ENCODE data around the gene ATF7.

DNA sequence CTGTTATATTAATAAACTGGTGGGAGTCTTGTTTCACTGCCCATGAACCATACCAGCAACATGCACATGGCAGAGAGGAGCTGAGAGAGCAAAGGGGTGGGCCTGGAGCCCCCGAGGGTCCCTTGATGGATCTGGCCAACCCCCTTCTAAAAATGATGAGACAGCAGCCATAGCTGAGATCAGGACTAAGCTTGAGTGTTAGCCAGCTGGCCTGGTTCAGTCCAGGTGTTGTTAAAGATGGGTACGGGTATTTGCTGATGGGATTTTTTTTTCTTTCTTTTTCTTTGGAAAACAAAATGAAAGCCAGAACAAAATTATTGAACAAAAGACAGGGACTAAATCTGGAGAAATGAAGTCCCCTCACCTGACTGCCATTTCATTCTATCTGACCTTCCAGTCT, 158.3 kb downstream of the ATF7 start:
- no peak for TF ChIP-seq CTCF (IDR thresholded peaks at IDR 0.05)
- TF ChIP-seq CHD4 (IDR thresholded peaks at IDR 0.05; ENCODE audit: borderline replicate concordance), result no peak
- TF ChIP-seq E2F6 (IDR thresholded peaks at IDR 0.05; ENCODE audit: borderline replicate concordance, low read depth), result no peak
